ENCODE measurements around the gene ACOX3.

ACOX3 gene

DNA sequence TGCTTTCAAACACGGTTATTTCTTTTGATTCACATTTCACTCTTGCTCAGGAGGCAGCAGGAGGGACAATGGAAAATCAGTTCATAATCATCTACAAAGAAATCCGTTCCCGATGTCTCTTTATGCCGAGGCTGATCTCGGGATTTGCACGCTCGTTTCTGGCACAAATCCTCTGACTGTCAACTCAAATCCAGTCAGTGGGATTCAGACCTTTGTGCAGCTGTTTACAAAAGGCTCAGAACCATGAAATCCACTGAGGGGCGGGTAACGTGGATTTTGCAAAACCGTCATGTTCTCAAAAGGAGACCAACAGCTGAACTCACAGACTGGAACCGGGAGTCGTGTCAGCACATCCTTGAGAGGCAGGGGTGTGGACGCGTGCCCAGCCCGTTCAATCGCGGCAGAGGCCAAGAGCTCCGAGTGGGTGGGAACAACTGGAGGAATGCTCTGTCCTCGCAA is 46.4 kb downstream of the ACOX3 start:
- Histone ChIP-seq H3K4me1 (ENCODE audit: low read depth, poor library complexity, severe bottlenecking) (no peaks in the 10 kb centered on the region), H3K27ac (no peak overlapping the region), H3K36me3 (ENCODE audit: insufficient read depth) (no peaks in the 10 kb centered on the region), H3K27me3 (ENCODE audit: insufficient read depth, low read depth) (no peaks in the 10 kb centered on the region), H2AFZ (ENCODE audit: low read depth) (no peak overlapping the region), H4K20me1 (ENCODE audit: insufficient read depth) (no peaks in the 10 kb centered on the region), H3K4me3 (IDR thresholded peaks at IDR 0.05; ENCODE audit: insufficient read depth, low read depth, low read length) (no peak overlapping the region), H3K4me2 (no peak overlapping the region), H3K79me2 (ENCODE audit: insufficient read depth, low read depth) (no peaks in the 10 kb centered on the region), H3K9ac (no peak overlapping the region)
- TF ChIP-seq, protein P1, sequence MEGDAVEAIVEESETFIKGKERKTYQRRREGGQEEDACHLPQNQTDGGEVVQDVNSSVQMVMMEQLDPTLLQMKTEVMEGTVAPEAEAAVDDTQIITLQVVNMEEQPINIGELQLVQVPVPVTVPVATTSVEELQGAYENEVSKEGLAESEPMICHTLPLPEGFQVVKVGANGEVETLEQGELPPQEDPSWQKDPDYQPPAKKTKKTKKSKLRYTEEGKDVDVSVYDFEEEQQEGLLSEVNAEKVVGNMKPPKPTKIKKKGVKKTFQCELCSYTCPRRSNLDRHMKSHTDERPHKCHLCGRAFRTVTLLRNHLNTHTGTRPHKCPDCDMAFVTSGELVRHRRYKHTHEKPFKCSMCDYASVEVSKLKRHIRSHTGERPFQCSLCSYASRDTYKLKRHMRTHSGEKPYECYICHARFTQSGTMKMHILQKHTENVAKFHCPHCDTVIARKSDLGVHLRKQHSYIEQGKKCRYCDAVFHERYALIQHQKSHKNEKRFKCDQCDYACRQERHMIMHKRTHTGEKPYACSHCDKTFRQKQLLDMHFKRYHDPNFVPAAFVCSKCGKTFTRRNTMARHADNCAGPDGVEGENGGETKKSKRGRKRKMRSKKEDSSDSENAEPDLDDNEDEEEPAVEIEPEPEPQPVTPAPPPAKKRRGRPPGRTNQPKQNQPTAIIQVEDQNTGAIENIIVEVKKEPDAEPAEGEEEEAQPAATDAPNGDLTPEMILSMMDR (conservative IDR thresholded peaks at IDR 0.05; ENCODE audit: low read depth, low read length), result no peak

DNA sequence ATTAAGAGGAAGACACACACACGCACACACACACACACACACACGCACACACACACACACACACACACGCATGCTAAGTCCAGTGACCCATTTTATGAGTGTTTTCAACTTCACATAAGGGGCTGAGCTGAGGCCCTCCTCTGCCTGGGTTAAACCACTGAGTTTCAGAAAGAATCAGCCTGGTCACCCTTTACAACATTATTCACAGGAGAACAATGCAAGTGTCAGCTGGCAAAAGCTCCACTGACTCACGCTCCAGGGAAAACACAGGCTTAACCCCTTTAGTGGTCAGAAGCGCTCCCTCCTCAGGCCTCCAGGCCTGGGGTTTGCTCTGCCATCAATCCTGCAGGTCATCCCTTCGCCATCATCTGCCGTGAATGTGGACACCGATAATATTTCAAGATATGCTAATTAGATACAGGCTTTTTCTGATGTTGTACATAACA is 46.9 kb downstream of the ACOX3 start:
- Histone ChIP-seq H4K20me1 (ENCODE audit: insufficient read depth) (no peaks in the 10 kb centered on the region), H3K36me3 (ENCODE audit: insufficient read depth) (no peaks in the 10 kb centered on the region), H3K4me2 (no peak overlapping the region), H3K27me3 (ENCODE audit: insufficient read depth, low read depth) (no peaks in the 10 kb centered on the region), H3K4me3 (IDR thresholded peaks at IDR 0.05; ENCODE audit: insufficient read depth, low read depth, low read length) (no peak overlapping the region), H3K27ac (no peak overlapping the region), H3K79me2 (ENCODE audit: insufficient read depth, low read depth) (no peaks in the 10 kb centered on the region), H3K9ac (no peak overlapping the region), H3K4me1 (ENCODE audit: low read depth, poor library complexity, severe bottlenecking) (no peaks in the 10 kb centered on the region), H2AFZ (ENCODE audit: low read depth) (no peak overlapping the region)
- TF ChIP-seq, protein P1 (conservative IDR thresholded peaks at IDR 0.05; ENCODE audit: low read depth, low read length), result no peak

DNA sequence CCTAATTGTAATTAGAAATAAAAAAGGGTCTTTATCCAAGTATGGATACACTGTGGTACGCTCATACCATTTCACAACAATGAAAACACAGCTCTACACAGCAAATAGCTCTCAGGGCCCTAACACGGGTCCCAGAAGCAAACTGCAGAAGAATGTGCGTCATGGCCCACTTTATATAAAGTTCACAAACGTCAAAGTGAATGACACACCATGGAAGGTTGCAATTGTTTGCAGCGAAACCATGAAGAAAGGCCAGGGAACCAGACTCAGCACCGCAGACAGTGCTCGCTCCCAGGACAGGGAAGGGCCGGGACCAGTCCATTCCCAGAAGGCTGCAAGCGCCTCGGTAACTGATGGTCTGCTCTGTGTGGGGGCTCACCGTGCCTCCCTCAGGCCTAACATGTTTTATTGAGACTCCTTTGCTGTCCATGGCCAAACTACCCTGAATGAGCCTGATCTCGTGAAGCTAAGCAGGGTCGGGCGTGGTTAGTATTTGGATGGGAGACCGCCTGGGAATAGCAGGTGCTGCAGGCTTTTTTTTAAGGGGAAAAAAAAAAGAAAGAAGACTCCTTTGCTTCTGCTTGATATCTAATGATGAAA is 47.8 kb downstream of the ACOX3 start:
- H3K27me3 ChIP-seq (ENCODE audit: insufficient read depth, low read depth), result no peaks in the 10 kb centered on the region
- no peaks in the 10 kb centered on the region for H4K20me1 ChIP-seq (ENCODE audit: insufficient read depth)
- no peak overlapping the region for H3K27ac ChIP-seq
- no peaks in the 10 kb centered on the region for H3K4me1 ChIP-seq (ENCODE audit: low read depth, poor library complexity, severe bottlenecking)
- no peak overlapping the region for H3K4me3 ChIP-seq (IDR thresholded peaks at IDR 0.05; ENCODE audit: insufficient read depth, low read depth, low read length)
- no peak overlapping the region for H3K9ac ChIP-seq
- TF ChIP-seq, protein P1 (conservative IDR thresholded peaks at IDR 0.05; ENCODE audit: low read depth, low read length), result no peak
- H3K79me2 ChIP-seq (ENCODE audit: insufficient read depth, low read depth), result no peaks in the 10 kb centered on the region
- H2AFZ ChIP-seq (ENCODE audit: low read depth), result no peak overlapping the region
- H3K36me3 ChIP-seq (ENCODE audit: insufficient read depth), result no peaks in the 10 kb centered on the region
- no peak overlapping the region for H3K4me2 ChIP-seq

DNA sequence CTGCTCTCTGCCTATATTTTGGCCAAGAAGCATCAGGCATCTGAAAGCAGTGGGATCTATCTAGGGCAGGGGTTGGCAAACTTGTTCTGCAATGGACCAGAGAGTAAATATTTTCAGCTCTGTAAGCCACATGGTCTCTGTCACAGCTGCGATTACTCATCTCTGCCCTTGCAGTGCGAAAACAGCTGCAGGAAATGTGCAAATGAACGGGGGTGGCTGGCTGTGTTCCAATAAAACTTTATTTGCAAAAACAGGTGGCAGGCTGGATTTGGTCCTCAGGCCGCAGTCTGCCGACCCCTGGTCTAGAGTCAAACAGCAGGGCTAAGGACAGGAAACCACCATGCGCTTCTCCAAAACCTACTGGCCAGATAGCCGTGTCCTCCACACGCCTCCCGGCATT is 48.6 kb downstream of the ACOX3 start:
- H4K20me1 ChIP-seq (ENCODE audit: insufficient read depth), result no peaks in the 10 kb centered on the region
- no peak overlapping the region for H3K9ac ChIP-seq
- H3K79me2 ChIP-seq (ENCODE audit: insufficient read depth, low read depth), result no peaks in the 10 kb centered on the region
- TF ChIP-seq, protein P1 (conservative IDR thresholded peaks at IDR 0.05; ENCODE audit: low read depth, low read length), result no peak
- H3K27me3 ChIP-seq (ENCODE audit: insufficient read depth, low read depth), result no peaks in the 10 kb centered on the region
- no peaks in the 10 kb centered on the region for H3K36me3 ChIP-seq (ENCODE audit: insufficient read depth)
- no peak overlapping the region for H3K4me2 ChIP-seq
- H2AFZ ChIP-seq (ENCODE audit: low read depth), result no peak overlapping the region
- H3K4me3 ChIP-seq (IDR thresholded peaks at IDR 0.05; ENCODE audit: insufficient read depth, low read depth, low read length), result no peak overlapping the region
- H3K4me1 ChIP-seq (ENCODE audit: low read depth, poor library complexity, severe bottlenecking), result no peaks in the 10 kb centered on the region
- H3K27ac ChIP-seq, result no peak overlapping the region

Data from KMS-11 (cell line).